KMS-11 (cell line): ENCODE measurements around the gene DHH.
"Not testable (repeated sequence)": the region's sequence is repeated elsewhere in the genome, so short reads cannot be mapped to it uniquely, and the experiment has no call there.

Experiments
- H2AFZ ChIP-seq: fragments of 200-600 bp; sonication (generic); 2 replicates; pipeline ENCODE4 v1.6.1; 2016; ENCODE audit warnings: antibody characterized with exemption, mixed run types, low read depth
- H3K27ac ChIP-seq: fragments of 200-600 bp; sonication (generic); 2 replicates; pipeline ENCODE4 v1.6.1; 2016; ENCODE audit warnings: mild to moderate bottlenecking, mixed run types
- H3K27me3 ChIP-seq: fragments of 200-600 bp; sonication (generic); 2 replicates; pipeline ENCODE4 v1.6.1; 2017; ENCODE audit warnings: mild to moderate bottlenecking, low read depth, mixed run types, moderate library complexity; ENCODE audit not compliant: insufficient read depth
- H3K36me3 ChIP-seq: fragments of 200-600 bp; sonication (generic); 2 replicates; pipeline ENCODE4 v1.6.1; 2017; ENCODE audit warnings: mild to moderate bottlenecking, mixed run types; ENCODE audit not compliant: insufficient read depth
- H3K4me1 ChIP-seq: fragments of 200-600 bp; sonication (generic); 2 replicates; pipeline ENCODE4 v1.6.1; 2016; ENCODE audit warnings: mild to moderate bottlenecking, low read depth, mixed run types; ENCODE audit not compliant: poor library complexity, severe bottlenecking
- H3K4me2 ChIP-seq: fragments of 200-600 bp; sonication (generic); 2 replicates; pipeline ENCODE4 v1.7.0; 2016; ENCODE audit warnings: mild to moderate bottlenecking, mixed run types
- H3K4me3 ChIP-seq: fragments of 200-600 bp; sonication (generic); IDR thresholded peaks from 2 replicates; pipeline ENCODE4 v1.6.1; 2017; ENCODE audit warnings: low read depth, low read length, mixed read lengths; ENCODE audit not compliant: insufficient read depth
- H3K79me2 ChIP-seq: fragments of 200-600 bp; sonication (generic); 2 replicates; pipeline ENCODE4 v1.6.1; 2016; ENCODE audit warnings: low read depth, mixed run types; ENCODE audit not compliant: insufficient read depth
- H3K9ac ChIP-seq: fragments of 200-600 bp; sonication (generic); 2 replicates; pipeline ENCODE4 v1.6.1; 2016; ENCODE audit warnings: mild to moderate bottlenecking, mixed run types
- H4K20me1 ChIP-seq: fragments of 200-600 bp; sonication (generic); 2 replicates; pipeline ENCODE4 v1.6.1; 2016; ENCODE audit warnings: mild to moderate bottlenecking, mixed run types; ENCODE audit not compliant: insufficient read depth
- CTCF ChIP-seq: fragments of 200-600 bp; sonication (generic); conservative IDR thresholded peaks from 2 replicates; pipeline ENCODE4 v1.6.1; 2017; ENCODE audit warnings: low read depth, mild to moderate bottlenecking, antibody characterized with exemption, low read length, moderate library complexity, mixed read lengths

The DHH gene

GRCh38 chr12:49137476-49137875 is 42.9 kb upstream of the DHH start:
- no peak for TF ChIP-seq CTCF
- H3K4me2 ChIP-seq, result no peak overlapping the region
- H3K4me1 ChIP-seq, result peaks cover 14% of the 10 kb centered on the region
- no peaks in the 10 kb centered on the region for H3K36me3 ChIP-seq
- H3K27ac ChIP-seq, result no peak overlapping the region
- H3K4me3 ChIP-seq, result no peak overlapping the region
- H4K20me1 ChIP-seq, result no peaks in the 10 kb centered on the region
- H3K27me3 ChIP-seq, result no peaks in the 10 kb centered on the region
- peaks cover 15% of the 10 kb centered on the region; the same call in 1 of the 2 replicates for H3K79me2 ChIP-seq
- H2AFZ ChIP-seq, result no peak overlapping the region
- no peak overlapping the region for H3K9ac ChIP-seq

- H3K4me3 ChIP-seq, H3K27me3 ChIP-seq, H3K27ac ChIP-seq, H3K4me2 ChIP-seq, H3K36me3 ChIP-seq, H3K9ac ChIP-seq, H2AFZ ChIP-seq, H4K20me1 ChIP-seq: not testable (repeated sequence)
- Histone ChIP-seq H3K79me2 (peaks cover 20% of the 10 kb centered on the region; the same call in 1 of the 2 replicates), H3K4me1 (peaks cover 18% of the 10 kb centered on the region)
Measured at GRCh38 chr12:49136997-49137396, 42.4 kb upstream of the DHH start.

GRCh38 chr12:49133590-49133989 is 39.0 kb upstream of the DHH start:
- Histone ChIP-seq H3K27me3 (no peaks in the 10 kb centered on the region), H3K79me2 (peaks cover 45% of the 10 kb centered on the region), H3K27ac (peak overlapping the region; percentile 64; the same call in 1 of the 2 replicates), H3K4me1 (peaks cover 31% of the 10 kb centered on the region), H3K9ac (no peak overlapping the region; the same call in 1 of the 2 replicates), H2AFZ (peak overlapping the region; percentile 55; the same call in 1 of the 2 replicates), H3K4me3 (no peak overlapping the region), H3K4me2 (peak overlapping the region; percentile 94), H4K20me1 (peaks cover 12% of the 10 kb centered on the region; the same call in 1 of the 2 replicates), H3K36me3 (peaks cover 22% of the 10 kb centered on the region; the same call in 1 of the 2 replicates)
- no peak for TF ChIP-seq CTCF

GRCh38 chr12:49133014-49133413 is 38.4 kb upstream of the DHH start:
- H3K79me2 ChIP-seq, result peaks cover 45% of the 10 kb centered on the region

More at GRCh38 chr12:49133014-49133413, 38.4 kb upstream of the DHH start:
- peak overlapping the region; percentile 55; the same call in 1 of the 2 replicates for H2AFZ ChIP-seq
- no peaks in the 10 kb centered on the region for H3K27me3 ChIP-seq
- H3K9ac ChIP-seq, result peak overlapping the region; percentile 100
- peaks cover 22% of the 10 kb centered on the region; the same call in 1 of the 2 replicates for H3K36me3 ChIP-seq
- TF ChIP-seq CTCF, result no peak
- peaks cover 12% of the 10 kb centered on the region; the same call in 1 of the 2 replicates for H4K20me1 ChIP-seq
- peak overlapping the region; percentile 64; the same call in 1 of the 2 replicates for H3K27ac ChIP-seq
- peak overlapping the region; percentile 94 for H3K4me2 ChIP-seq
- H3K4me1 ChIP-seq, result peaks cover 31% of the 10 kb centered on the region
- no peak overlapping the region for H3K4me3 ChIP-seq
